Ovary (tissue), 3 donors: ENCODE data around the gene JAKMIP3.
"Not testable (repeated sequence)": the region's sequence is repeated elsewhere in the genome, so short reads cannot be mapped to it uniquely, and the experiment has no call there.

Experiments
- CTCF ChIP-seq, 3 donors: fragments of 450-650 bp in 2 of 3; fragments of 200-600 bp in 1 of 3; IDR thresholded peaks; one replicate each; pipeline versions ENCODE4 v1.5.1 to v1.8.0; 2016 to 2022; ENCODE audit warnings: antibody characterized with exemption in 3 of 3, mild to moderate bottlenecking in 1 of 3
- EP300 ChIP-seq: sonication (generic); formaldehyde crosslinking; IDR thresholded peaks from one replicate; pipeline ENCODE4 v1.6.1; 2017; ENCODE audit warnings: antibody characterized with exemption
- POLR2A ChIP-seq: fragments of 450-650 bp; IDR thresholded peaks from one replicate; pipeline ENCODE4 v1.6.1; 2017; ENCODE audit warnings: antibody characterized with exemption, mild to moderate bottlenecking, moderate library complexity
- donor health status: DM: no; HTN: no; CAD: no.

GRCh38 chr10:132093236-132093635, 27.5 kb downstream of the JAKMIP3 start:
- TF ChIP-seq POLR2A; CTCF (IDR thresholded peaks at IDR 0.05); EP300: not testable (repeated sequence)
